Thyroid gland (tissue), 4 donors: ENCODE measurements around the gene COL4A1. TPM values are rescaled to one million over a fixed set of nuclear protein-coding genes. Genes with fewer than 3 reads are reported as not detected.

Experiments used
- DNase-seq, 2 donors: peaks; one replicate each; pipeline ENCODE4 v3.0.0-alpha.2; 2019
- H3K27ac ChIP-seq, 3 donors: fragments of 200-600 bp; sonication (generic); 1 replicate in 2 of 3; 2 replicates in 1 of 3; pipeline ENCODE4 v1.5.1; 2016 to 2019; ENCODE audit warnings: mild to moderate bottlenecking in 1 of 3, moderate library complexity in 1 of 3
- H3K27me3 ChIP-seq: fragments of 200-600 bp; sonication (generic); one replicate; pipeline ENCODE4 v1.5.1; 2019
- H3K36me3 ChIP-seq, 2 donors: fragments of 200-600 bp; sonication (generic); one replicate each; pipeline ENCODE4 v1.5.1; 2016 to 2019
- H3K4me1 ChIP-seq, 2 donors: fragments of 200-600 bp; sonication (generic); one replicate each; pipeline ENCODE4 v1.5.1; 2017 to 2019
- H3K4me3 ChIP-seq, 3 donors: fragments of 200-600 bp; sonication (generic); replicated peaks in 1 of 3; 1 replicate in 2 of 3; 2 replicates in 1 of 3; pipeline ENCODE4 v1.5.1; 2016; ENCODE audit warnings: mild to moderate bottlenecking in 1 of 3
- H3K9me3 ChIP-seq: fragments of 200-600 bp; sonication (generic); one replicate; pipeline ENCODE4 v1.5.1; 2017
- POLR2A ChIP-seq, 2 donors: fragments of 450-650 bp; IDR thresholded peaks; one replicate each; pipeline ENCODE4 v1.6.1; 2017; ENCODE audit warnings: antibody characterized with exemption in 2 of 2, mild to moderate bottlenecking in 2 of 2, moderate library complexity in 1 of 2
- WGBS, 2 donors: methylation state at CpG; one replicate each; pipeline ENCODE4 v1.1.5; 2017; 5-methylcytosine and 5-hydroxymethylcytosine counted together
- intact Hi-C: fragments of 100-400 bp; cut with DNase I; formaldehyde crosslinking; loops from one replicate; pipeline ENCODE4 v1.15.1; 2023
- total RNA-seq, 4 donors: library from RNA; depleted of rRNA; stranded (reverse); fragments of >200 nt; gene quantifications; one replicate each; pipeline ENCODE4 v1.2.3, GENCODE V29; 2016
- TF ChIP-seq, protein P1 (sequence below), 6 experiments: fragments of 200-600 bp in 3 of 6; fragments of 450-650 bp in 3 of 6; sonication (generic) in 3 of 6; IDR thresholded peaks; one replicate each; pipeline ENCODE4 v1.5.1; 2016 to 2019; ENCODE audit warnings: antibody characterized with exemption in 6 of 6, mild to moderate bottlenecking in 2 of 6, inconsistent platforms in 1 of 6, moderate library complexity in 1 of 6

COL4A1 gene
- total RNA-seq, 4 donors from 2014 or later = 71.3 to 161 (median 112) TPM

DNA sequence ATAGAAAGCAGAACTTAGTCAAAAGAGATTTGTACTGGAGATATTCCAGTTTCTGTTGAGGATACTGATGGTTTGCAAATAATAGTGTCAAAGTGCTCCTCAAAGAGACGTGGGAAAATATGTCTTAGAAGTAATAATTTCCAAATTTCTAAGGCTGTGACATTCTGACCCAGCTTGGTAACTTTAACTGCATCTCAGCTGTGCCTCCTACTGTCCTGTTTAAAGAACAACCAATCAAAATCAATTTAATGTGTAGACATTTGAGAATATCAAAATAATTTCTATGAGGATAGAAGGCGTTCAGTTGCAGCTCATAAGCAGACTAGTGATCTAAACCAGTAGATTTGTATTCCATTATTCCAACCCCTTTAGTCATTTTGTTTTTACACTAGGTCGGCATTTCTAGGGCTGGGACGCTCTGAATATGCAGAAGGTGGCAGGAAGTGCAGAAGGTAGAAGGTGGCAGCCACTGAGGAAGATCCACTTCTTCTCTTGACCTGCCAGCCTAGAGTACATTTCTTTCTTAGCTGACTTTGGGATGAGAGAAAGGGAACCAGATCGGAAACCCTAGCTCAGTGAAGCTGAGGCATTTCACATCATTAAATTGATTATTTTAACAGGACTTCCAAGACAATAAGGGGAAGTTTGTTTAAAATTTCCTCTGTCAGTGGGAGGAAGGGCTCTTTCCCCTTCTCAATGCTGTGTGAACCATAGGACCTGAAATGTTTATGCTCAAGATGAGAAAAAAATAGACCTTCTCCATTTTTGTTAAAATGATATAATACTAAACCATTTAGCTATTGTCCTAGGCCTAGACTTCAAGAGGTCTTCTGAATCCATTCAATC lies 67.5 kb downstream of the COL4A1 start:
- Histone ChIP-seq H3K9me3 (no peaks in the 10 kb centered on the region), H3K27ac (peak overlapping the region in 2 of 3 donors; percentile 30 to 58), H3K36me3 (no peaks in the 10 kb centered on the region), H3K4me1 (peaks cover 6 to 31% of the 10 kb centered on the region in 2 donors), H3K27me3 (no peaks in the 10 kb centered on the region), H3K4me3 (no peak overlapping the region)
- 61 to 65% methylated on average over 5 of the region's 5 CpGs for WGBS, 2 donors
- TF ChIP-seq, protein P1, sequence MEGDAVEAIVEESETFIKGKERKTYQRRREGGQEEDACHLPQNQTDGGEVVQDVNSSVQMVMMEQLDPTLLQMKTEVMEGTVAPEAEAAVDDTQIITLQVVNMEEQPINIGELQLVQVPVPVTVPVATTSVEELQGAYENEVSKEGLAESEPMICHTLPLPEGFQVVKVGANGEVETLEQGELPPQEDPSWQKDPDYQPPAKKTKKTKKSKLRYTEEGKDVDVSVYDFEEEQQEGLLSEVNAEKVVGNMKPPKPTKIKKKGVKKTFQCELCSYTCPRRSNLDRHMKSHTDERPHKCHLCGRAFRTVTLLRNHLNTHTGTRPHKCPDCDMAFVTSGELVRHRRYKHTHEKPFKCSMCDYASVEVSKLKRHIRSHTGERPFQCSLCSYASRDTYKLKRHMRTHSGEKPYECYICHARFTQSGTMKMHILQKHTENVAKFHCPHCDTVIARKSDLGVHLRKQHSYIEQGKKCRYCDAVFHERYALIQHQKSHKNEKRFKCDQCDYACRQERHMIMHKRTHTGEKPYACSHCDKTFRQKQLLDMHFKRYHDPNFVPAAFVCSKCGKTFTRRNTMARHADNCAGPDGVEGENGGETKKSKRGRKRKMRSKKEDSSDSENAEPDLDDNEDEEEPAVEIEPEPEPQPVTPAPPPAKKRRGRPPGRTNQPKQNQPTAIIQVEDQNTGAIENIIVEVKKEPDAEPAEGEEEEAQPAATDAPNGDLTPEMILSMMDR (IDR thresholded peaks at IDR 0.05) = no peak
- TF ChIP-seq POLR2A (IDR thresholded peaks at IDR 0.05) = no peak
- DNase-seq = no peak
- intact Hi-C loops = no loop called here

DNA sequence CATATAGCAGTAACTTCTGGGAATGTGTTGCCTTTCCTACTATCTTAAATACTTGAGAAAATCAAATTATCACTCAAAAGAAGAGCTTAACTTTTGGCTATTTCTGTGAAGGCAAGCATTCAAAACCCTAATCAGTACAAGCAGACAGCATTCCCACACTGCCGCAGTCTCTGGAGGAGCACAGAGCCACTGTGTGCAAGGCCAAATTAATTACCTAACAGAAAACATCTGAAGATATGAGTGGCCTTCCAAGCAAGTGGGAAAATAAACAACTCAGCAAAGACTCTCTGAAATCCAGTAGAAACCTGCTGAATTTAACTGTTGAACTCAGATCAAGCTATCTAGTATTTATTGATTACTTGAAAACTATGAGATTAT lies 68.2 kb downstream of the COL4A1 start:
- Histone ChIP-seq H3K4me1 (peaks cover 6 to 29% of the 10 kb centered on the region in 2 donors), H3K27ac (peak overlapping the region in 2 of 3 donors; percentile 30 to 58), H3K9me3 (no peaks in the 10 kb centered on the region), H3K36me3 (no peaks in the 10 kb centered on the region), H3K4me3 (no peak overlapping the region), H3K27me3 (no peaks in the 10 kb centered on the region)
- WGBS, 2 donors = 65 to 67% methylated on average over 1 of the region's 1 CpG
- no peak for TF ChIP-seq POLR2A (IDR thresholded peaks at IDR 0.05)
- TF ChIP-seq, protein P1 (IDR thresholded peaks at IDR 0.05) = no peak
- no peak for DNase-seq
- intact Hi-C loops = no loop called here

DNA sequence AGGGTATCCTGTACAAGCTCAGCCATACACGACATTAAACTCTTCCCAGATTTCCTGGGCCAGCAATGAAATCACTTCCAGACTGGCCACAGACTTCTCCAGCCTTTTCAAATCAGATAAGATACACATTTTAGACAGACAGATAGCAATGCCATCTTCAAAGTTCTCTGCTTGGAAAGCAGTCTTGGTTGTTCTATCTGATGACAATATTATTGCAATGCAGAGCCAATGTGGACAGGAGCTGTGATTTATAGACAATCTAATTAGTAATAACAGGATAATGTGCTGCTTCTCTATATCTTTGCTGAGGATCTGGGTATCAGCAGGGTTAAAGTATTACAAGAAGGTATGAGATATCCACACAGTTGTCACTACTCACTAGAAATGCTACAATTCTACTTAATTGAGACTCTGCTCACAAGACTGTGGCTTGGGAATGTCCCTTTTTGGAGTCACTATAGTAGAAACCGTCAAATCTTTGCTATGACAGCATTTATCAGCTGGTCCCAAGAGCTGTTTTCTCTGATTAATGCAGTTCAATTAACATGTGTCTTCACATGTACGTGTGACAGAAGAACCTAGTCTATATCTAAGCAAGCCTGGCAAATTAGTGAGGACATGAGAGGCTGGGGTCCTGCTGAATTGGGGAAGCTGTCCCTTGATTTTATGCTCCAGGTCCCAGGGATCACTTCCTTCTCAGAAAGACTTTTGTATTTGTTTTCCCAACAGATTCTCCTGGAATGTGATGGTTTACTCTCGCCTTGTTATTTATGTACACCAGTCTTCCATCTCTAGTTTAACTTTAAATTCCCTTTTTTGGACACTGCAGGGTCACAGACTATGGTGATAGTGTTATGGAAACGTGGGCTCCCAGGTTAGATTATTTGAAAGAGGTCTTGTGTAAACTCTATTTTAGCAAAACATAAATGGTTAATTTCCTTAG lies 68.8 kb downstream of the COL4A1 start:
- intact Hi-C loops = no loop called here
- Histone ChIP-seq H3K36me3 (no peaks in the 10 kb centered on the region), H3K9me3 (no peaks in the 10 kb centered on the region), H3K27ac (peak overlapping the region in 2 of 3 donors; percentile 30 to 58), H3K4me3 (no peak overlapping the region), H3K4me1 (peaks cover 6 to 26% of the 10 kb centered on the region in 2 donors), H3K27me3 (no peaks in the 10 kb centered on the region)
- DNase-seq = no peak
- TF ChIP-seq, protein P1 (IDR thresholded peaks at IDR 0.05) = no peak
- TF ChIP-seq POLR2A (IDR thresholded peaks at IDR 0.05) = no peak
- WGBS, 2 donors = 64 to 76% methylated on average over 5 of the region's 5 CpGs

DNA sequence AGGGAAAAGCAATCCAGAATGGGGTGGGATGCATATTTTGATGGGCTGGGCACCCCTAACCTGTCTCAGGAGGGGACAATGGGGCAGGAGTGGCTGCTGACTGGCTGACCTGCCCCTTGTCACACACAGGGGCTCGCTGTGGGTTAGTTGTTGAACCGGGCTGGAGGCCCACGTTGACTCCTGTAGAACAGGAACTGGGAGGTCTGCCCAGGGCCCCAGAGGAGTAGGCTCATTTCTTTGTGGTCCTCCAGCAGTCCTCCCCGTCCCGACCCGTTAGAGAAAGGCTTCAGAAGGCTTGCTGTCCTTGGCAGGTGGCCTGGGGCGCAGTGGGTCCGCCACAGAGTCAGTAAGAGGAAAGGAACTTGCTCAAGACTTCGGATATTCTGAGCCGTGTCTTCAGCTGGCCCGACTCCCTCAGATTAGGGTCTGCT lies 70.1 kb downstream of the COL4A1 start:
- 44 to 71% methylated on average over 3 to 11 of the region's 11 CpGs for WGBS, 2 donors
- no peaks in the 10 kb centered on the region for H3K27me3 ChIP-seq
- H3K27ac ChIP-seq = peak overlapping the region in 2 of 3 donors; percentile 30 to 58
- TF ChIP-seq POLR2A (IDR thresholded peaks at IDR 0.05) = no peak
- H3K36me3 ChIP-seq = no peaks in the 10 kb centered on the region
- DNase-seq = no peak
- no peaks in the 10 kb centered on the region for H3K9me3 ChIP-seq
- intact Hi-C loops = no loop called here
- H3K4me3 ChIP-seq = no peak overlapping the region
- peaks cover 6 to 32% of the 10 kb centered on the region in 2 donors for H3K4me1 ChIP-seq

DNA sequence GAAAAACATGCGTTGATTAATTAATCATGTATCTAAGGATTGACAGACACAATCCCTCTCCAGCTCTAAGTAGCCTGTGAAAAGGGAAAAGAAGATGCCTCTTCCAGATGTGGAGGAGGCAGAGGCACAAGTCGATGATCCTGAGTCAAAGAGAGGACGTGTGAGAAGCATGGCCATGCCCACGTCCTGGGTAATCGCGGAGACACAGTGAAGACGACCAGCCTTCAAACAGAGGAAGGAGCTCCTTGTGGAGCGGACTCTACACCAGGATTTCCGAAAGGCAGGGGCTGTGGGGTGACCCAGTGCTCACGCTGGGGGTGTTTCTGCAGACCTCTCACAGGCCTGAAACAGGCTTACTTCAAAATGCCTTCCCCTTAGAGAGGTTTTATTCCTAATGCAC lies 70.5 kb downstream of the COL4A1 start:
- peak overlapping the region in 2 of 3 donors; percentile 30 to 58 for H3K27ac ChIP-seq
- H3K27me3 ChIP-seq = no peaks in the 10 kb centered on the region
- H3K4me3 ChIP-seq = no peak overlapping the region
- WGBS, 2 donors = 86 to 90% methylated on average over 10 of the region's 10 CpGs
- TF ChIP-seq, protein P1 (IDR thresholded peaks at IDR 0.05) = no peak
- TF ChIP-seq POLR2A (IDR thresholded peaks at IDR 0.05) = no peak
- H3K4me1 ChIP-seq = peaks cover 6 to 32% of the 10 kb centered on the region in 2 donors
- no peaks in the 10 kb centered on the region for H3K9me3 ChIP-seq
- no peaks in the 10 kb centered on the region for H3K36me3 ChIP-seq
- intact Hi-C loops = no loop called here
- DNase-seq = no peak
